Adipose tissue (tissue), 3 donors: ENCODE measurements around the gene RIPPLY2. TPM values are rescaled to one million over a fixed set of nuclear protein-coding genes. Genes with fewer than 3 reads are reported as not detected.

Experiments
- H3K27ac ChIP-seq: one replicate; pipeline ENCODE4 v1.5.1; 2013; ENCODE audit warnings: low read depth, low read length
- WGBS, 3 donors: extraction: QIAGEN DNeasy Blood & Tissue Kit; methylation state at CpG; one replicate each; pipeline ENCODE4 v1.1.7; 2013; 5-methylcytosine and 5-hydroxymethylcytosine counted together
- polyA plus RNA-seq, 3 donors: library from polyadenylated mRNA; stranded (reverse); fragments of 200-250 nt; gene quantifications; one replicate each; pipeline ENCODE4 v1.2.3, GENCODE V29; 2013
- donor health status: healthy with polysubstance abuse.
- donor health status: Bipolar disorder and iron deficiency.
- donor health status: healthy.

Gene RIPPLY2
- polyA plus RNA-seq, 3 donors = 0.07 to 0.48 TPM; not detected in 1

GRCh38 chr6:83854766-83855165 lies 1.6 kb downstream of the RIPPLY2 start:
- whole genome bisulfite sequencing, 3 donors = 48 to 57% (median 55%) methylated on average over 5 of the region's 5 CpGs
- no peak overlapping the region for H3K27ac ChIP-seq

GRCh38 chr6:83859410-83860358 lies 6.5 kb downstream of the RIPPLY2 start, which contains the start of gene CYB5R4:
Gene CYB5R4 (plus strand): TSS chr6:83859689. CDS start chr6:83859783, 94 bp downstream.
- 0 to 1% (median 0%) methylated on average over 50 to 53 of the region's 53 CpGs for WGBS, 3 donors
- peak within 1 kb of the TSS; percentile 25 for H3K27ac ChIP-seq

- no peak overlapping the region for H3K27ac ChIP-seq
- 10 to 16% (median 14%) methylated on average over 7 of the region's 7 CpGs for WGBS, 3 donors
Measured at GRCh38 chr6:83860359-83860755, 7.2 kb downstream of the RIPPLY2 start.

- WGBS, 3 donors = 56 to 78% (median 65%) methylated on average over 8 of the region's 8 CpGs
- H3K27ac ChIP-seq = no peak overlapping the region
Measured at GRCh38 chr6:83860782-83861495, 7.8 kb downstream of the RIPPLY2 start.

- 67 to 81% (median 69%) methylated on average over 4 of the region's 4 CpGs for WGBS, 3 donors
- H3K27ac ChIP-seq = no peak overlapping the region
Measured at GRCh38 chr6:83862776-83863471, 9.8 kb downstream of the RIPPLY2 start.

DNA sequence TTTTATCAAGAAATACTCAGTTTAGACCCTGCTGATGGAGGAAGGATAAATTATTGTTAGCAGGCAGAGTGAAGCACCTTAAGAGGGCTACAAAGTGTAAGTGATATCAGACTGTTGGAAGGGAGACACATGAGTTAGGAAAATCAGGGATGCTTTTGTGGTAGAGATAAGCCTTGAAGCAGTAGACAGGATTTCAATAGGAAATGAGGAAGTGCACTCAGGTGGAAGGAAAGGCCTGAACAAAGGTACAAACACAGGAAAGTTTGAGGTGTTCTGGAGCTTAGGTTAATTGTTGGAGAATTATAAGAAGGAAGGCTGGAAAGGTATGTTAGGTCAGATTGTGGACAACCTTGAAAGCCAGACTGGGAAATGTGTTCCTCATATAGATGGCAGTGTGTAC lies 13.9 kb downstream of the RIPPLY2 start:
- H3K27ac ChIP-seq = no peak overlapping the region

DNA sequence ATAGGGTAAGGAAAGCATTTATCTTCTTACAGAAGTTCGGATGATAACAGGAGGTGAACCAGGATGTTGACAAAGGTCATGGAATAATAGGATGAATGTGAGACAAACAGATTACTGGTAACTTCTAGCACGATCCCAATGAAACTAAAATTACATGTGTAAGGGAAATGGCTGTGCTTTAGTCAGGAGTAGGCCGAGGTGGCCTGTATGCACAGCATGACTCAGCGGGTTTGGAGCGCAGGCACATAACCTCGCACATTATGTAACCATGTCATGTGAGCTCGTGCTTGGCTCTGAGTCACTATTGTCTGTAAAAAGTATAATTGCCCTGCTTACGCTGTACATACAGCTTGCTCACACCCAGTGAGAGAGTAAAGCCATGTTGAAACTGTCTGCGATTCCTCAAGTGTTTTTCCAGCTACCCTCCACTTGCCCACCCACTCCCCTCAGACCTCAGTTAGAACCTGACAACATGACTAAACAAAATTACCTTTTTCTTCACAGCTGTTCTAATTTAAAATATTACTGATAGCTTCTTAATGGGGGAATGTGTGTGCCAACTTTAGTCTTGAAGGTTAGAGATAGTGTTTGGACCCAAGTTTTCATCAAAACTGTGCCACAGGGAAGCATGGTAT lies 14.5 kb downstream of the RIPPLY2 start:
- WGBS, 3 donors = 74 to 93% (median 74%) methylated on average over 9 of the region's 9 CpGs
- H3K27ac ChIP-seq = no peak overlapping the region

- H3K27ac ChIP-seq = no peak overlapping the region
- 51 to 59% (median 56%) methylated on average over 1 of the region's 1 CpG for WGBS, 3 donors
Measured at GRCh38 chr6:83868639-83869038, 15.5 kb downstream of the RIPPLY2 start.

DNA sequence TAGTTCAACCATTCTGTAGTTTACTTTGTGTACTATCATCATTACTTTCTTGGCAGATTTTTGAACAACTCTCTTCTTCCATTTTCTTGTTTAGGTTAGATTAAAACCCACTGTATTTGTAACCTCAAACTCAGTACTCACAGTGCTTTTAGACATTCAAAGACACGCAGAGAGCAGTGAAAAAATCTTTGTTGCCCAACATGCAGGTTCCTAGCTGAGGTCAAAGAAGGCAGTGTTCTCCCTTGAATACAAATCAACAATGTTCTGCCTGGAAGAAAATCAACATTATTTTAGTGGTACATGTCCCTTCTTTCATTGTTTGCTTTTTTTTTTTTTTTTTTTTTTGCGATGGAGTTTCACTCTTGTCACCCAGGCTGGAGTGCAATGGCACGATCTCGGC lies 17.5 kb downstream of the RIPPLY2 start:
- no peak overlapping the region for H3K27ac ChIP-seq
- 89 to 98% (median 94%) methylated on average over 4 of the region's 4 CpGs for WGBS, 3 donors

DNA sequence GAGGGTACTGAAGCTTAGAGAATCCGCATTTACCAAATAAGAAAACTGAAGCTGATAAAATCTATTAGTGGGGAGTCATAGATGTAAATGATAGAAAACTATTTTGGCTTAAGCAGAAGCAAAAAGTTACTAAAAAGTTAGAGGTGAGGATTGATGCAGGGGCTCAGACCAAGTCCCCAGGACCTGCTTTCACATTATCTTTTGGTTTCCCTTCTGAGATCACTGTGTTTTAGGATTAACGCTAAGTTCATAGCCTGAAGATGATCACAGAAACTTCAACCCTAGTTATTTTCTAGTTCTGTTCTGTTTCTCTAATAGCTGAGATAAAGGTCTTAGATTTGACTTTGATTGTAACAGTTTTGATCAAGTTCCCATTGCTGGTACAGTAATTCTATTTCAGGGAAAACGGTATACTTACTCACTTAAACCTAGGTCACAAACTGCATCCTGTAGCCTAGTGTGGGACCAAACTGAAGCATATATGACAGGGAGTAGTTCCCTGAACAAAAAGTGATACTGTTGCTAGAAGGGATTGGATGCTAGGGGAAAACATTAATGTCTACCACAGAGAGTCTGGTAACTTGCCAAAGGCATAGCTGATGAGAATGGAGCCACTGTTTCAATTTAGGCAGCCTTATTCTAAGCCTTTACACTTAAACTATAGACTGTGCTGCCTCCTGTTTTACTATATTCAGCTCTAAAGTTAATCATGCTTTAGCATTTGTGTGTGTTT lies 19.4 kb downstream of the RIPPLY2 start:
- WGBS, 3 donors = 88 to 94% (median 89%) methylated on average over 3 of the region's 3 CpGs
- H3K27ac ChIP-seq = no peak overlapping the region

- H3K27ac ChIP-seq = no peak overlapping the region
Measured at GRCh38 chr6:83873869-83874268, 20.7 kb downstream of the RIPPLY2 start.

DNA sequence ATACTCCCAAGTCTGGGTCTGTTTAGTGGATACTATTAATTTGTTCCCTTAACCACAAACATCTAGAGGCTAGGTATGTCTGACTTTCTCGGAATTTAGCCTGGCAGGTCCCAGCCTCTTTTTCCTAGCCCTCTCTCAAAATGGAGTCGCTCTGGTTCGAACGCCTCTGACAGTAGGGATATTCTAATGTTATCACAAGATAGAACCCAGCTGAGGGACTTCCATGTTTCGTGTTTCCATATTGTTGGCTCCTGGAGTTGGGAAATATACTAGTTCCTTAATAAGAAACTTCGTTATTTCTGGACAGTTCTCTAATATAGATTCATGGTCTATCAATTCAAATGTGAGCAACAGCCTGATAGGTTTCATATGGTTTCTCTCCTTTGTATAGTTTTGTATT lies 22.7 kb downstream of the RIPPLY2 start:
- 84 to 94% (median 87%) methylated on average over 6 of the region's 6 CpGs for WGBS, 3 donors

GRCh38 chr6:83878902-83879644 lies 25.9 kb downstream of the RIPPLY2 start:
- WGBS, 3 donors = 52 to 87% (median 84%) methylated on average over 4 of the region's 4 CpGs
- no peak overlapping the region for H3K27ac ChIP-seq

More for the DNA sequence above, 22.7 kb downstream of the RIPPLY2 start:
- H3K27ac ChIP-seq = no peak overlapping the region

GRCh38 chr6:83879746-83880145 lies 26.6 kb downstream of the RIPPLY2 start:
- no peak overlapping the region for H3K27ac ChIP-seq
- 80 to 91% (median 87%) methylated on average over 4 of the region's 4 CpGs for WGBS, 3 donors

- H3K27ac ChIP-seq = no peak overlapping the region
- 39 to 53% (median 43%) methylated on average over 2 of the region's 2 CpGs for WGBS, 3 donors
Measured at GRCh38 chr6:83883240-83883639, 30.1 kb downstream of the RIPPLY2 start.

DNA sequence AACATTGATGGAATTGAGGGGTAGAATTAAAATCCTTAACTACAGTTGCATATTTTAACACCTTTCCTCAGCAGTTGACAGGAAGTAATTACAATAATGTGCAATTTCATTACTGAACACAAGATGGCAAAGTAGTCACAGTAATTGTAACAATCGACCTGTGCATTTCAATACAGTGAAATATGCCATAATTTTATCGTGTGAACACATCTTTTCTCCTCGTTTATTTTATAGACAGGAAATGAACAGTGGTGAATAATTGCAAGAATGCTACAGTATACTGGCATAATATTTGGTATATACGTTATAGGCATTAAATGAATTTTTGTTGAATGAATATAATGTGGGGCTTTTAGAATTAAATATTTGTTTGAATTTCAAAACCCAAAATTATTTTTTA lies 31.4 kb downstream of the RIPPLY2 start:
- 6 to 8% (median 7%) methylated on average over 4 of the region's 4 CpGs for WGBS, 3 donors

GRCh38 chr6:83885984-83886383 lies 32.8 kb downstream of the RIPPLY2 start:
- no peak overlapping the region for H3K27ac ChIP-seq

More for the DNA sequence above, 31.4 kb downstream of the RIPPLY2 start:
- H3K27ac ChIP-seq = no peak overlapping the region

More at GRCh38 chr6:83885984-83886383, 32.8 kb downstream of the RIPPLY2 start:
- 94 to 95% (median 95%) methylated on average over 2 of the region's 2 CpGs for WGBS, 3 donors
